SK-N-MC (cell line): ENCODE measurements around the gene GDPD5.

Source experiments
- EZH2 ChIP-seq: fragments of 200-600 bp; sonication (generic); IDR thresholded peaks from one replicate; pipeline ENCODE4 v1.6.1; 2017; ENCODE audit warnings: antibody characterized with exemption
- FOXP2 ChIP-seq: optimal IDR thresholded peaks from 2 replicates; pipeline ENCODE3; 2011; ENCODE audit warnings: mild to moderate bottlenecking, moderate library complexity; ENCODE audit not compliant: insufficient read depth; ENCODE audit errors: extremely low read length, control extremely low read depth
- POLR2AphosphoS5 ChIP-seq: IDR thresholded peaks from 2 replicates; pipeline ENCODE4 v1.6.1; 2012; ENCODE audit warnings: mild to moderate bottlenecking, low read depth, low read length, borderline replicate concordance

GRCh38 chr11:75427181-75427580 is 98.6 kb downstream of the GDPD5 start:
- TF ChIP-seq EZH2, result no peak
- no peak for TF ChIP-seq POLR2AphosphoS5
- no peak for TF ChIP-seq FOXP2
